ENCODE measurements around the gene SLC13A5. TPM values are rescaled to one million over a fixed set of nuclear protein-coding genes. Genes with fewer than 3 reads are reported as not detected.

The SLC13A5 gene
- total RNA-seq, 1 experiment from 2014 or later: not detected

DNA sequence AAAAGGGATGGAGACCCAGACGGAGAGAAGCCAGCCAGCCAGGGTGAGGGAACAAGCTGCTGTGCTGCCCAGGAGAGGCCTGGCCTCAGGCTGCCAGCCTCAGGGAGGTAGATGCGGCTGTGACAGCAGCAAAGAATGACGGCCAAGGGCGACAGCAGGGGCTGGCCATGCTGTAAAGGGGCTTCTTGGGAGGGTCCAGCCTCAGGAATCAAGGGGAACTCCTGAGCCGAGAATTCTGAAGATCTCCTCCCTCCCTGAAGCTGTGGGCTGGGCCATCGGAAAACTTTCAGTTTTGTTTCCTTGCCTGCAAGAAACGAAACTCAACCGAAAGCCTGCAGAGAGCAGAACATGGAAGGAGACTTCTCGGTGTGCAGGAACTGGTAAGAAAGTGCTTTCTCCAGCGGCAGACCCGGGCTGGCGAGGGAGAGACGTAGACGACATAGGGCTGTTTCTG is 42.6 kb upstream of the SLC13A5 start, which contains the start of gene XAF1:
XAF1 (plus strand) TSS at position 316 of the 454 bp plus-strand sequence; CDS start at position 349, 33 bp downstream.
- Mint-ChIP-seq H3K36me3 (ENCODE audit: insufficient read depth, unreplicated experiment) (no peaks in the 10 kb centered on the region), H3K9me3 (ENCODE audit: unreplicated experiment) (no peaks in the 10 kb centered on the region), H3K27me3 (ENCODE audit: insufficient read depth, unreplicated experiment) (no peaks in the 10 kb centered on the region), H3K4me3 (ENCODE audit: unreplicated experiment) (no peak within 1 kb of the TSS), H3K4me1 (ENCODE audit: insufficient read depth, unreplicated experiment) (peaks cover 15% of the 10 kb centered on the region), H3K27ac (ENCODE audit: low read depth, unreplicated experiment) (no peak within 1 kb of the TSS)
- DNase-seq (ENCODE audit: unreplicated experiment): no peak
- intact Hi-C loops (cut with micrococcal nuclease): no loop called here
- TF ChIP-seq, protein P1, sequence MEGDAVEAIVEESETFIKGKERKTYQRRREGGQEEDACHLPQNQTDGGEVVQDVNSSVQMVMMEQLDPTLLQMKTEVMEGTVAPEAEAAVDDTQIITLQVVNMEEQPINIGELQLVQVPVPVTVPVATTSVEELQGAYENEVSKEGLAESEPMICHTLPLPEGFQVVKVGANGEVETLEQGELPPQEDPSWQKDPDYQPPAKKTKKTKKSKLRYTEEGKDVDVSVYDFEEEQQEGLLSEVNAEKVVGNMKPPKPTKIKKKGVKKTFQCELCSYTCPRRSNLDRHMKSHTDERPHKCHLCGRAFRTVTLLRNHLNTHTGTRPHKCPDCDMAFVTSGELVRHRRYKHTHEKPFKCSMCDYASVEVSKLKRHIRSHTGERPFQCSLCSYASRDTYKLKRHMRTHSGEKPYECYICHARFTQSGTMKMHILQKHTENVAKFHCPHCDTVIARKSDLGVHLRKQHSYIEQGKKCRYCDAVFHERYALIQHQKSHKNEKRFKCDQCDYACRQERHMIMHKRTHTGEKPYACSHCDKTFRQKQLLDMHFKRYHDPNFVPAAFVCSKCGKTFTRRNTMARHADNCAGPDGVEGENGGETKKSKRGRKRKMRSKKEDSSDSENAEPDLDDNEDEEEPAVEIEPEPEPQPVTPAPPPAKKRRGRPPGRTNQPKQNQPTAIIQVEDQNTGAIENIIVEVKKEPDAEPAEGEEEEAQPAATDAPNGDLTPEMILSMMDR (IDR thresholded peaks at IDR 0.05; ENCODE audit: unreplicated experiment): no peak
- ChIA-PET POLR2A (no interaction called here), CTCF (interaction anchor here (0.6 kb wide), 1 partner anchor 1498 kb away, joined by 3 read pairs; no protein-coding TSS in a partner anchor)
- no TSS peak for BruUV-seq (replicated peaks)

DNA sequence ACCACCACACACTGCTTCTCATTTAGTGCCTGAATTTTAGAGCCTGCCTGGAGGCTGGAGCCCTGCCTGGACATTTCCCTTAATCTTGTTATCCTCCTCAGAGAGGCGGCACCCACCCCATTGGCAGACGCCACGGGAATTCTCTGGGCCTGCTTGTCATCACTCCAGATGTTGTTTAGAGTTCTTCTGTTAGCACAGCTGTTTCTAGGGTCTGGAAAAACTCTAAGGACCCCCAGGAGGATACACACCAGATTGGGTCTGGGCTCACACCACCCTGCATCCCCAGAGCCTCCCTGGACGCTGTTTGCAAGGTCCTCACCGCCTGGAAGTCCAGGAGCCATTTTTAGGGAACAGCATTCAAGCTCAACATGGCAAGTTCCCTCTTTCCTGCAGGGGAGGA is 42.1 kb upstream of the SLC13A5 start:
- H3K36me3 Mint-ChIP-seq (ENCODE audit: insufficient read depth, unreplicated experiment): no peaks in the 10 kb centered on the region
- no peak overlapping the region for H3K4me3 Mint-ChIP-seq (ENCODE audit: unreplicated experiment)
- BruUV-seq (replicated peaks): no TSS peak
- intact Hi-C loops (cut with micrococcal nuclease): no loop called here
- TF ChIP-seq, protein P1 (IDR thresholded peaks at IDR 0.05; ENCODE audit: unreplicated experiment): no peak
- DNase-seq (ENCODE audit: unreplicated experiment): no peak
- ChIA-PET CTCF (interaction anchor here (0.6 kb wide), 1 partner anchor 1498 kb away, joined by 3 read pairs; no protein-coding TSS in a partner anchor), POLR2A (no interaction called here)
- no peaks in the 10 kb centered on the region for H3K27me3 Mint-ChIP-seq (ENCODE audit: insufficient read depth, unreplicated experiment)
- H3K27ac Mint-ChIP-seq (ENCODE audit: low read depth, unreplicated experiment): no peak overlapping the region
- H3K4me1 Mint-ChIP-seq (ENCODE audit: insufficient read depth, unreplicated experiment): peaks cover 15% of the 10 kb centered on the region
- H3K9me3 Mint-ChIP-seq (ENCODE audit: unreplicated experiment): no peaks in the 10 kb centered on the region

- Mint-ChIP-seq H3K9me3 (ENCODE audit: unreplicated experiment) (no peaks in the 10 kb centered on the region), H3K4me1 (ENCODE audit: insufficient read depth, unreplicated experiment) (peaks cover 15% of the 10 kb centered on the region), H3K4me3 (ENCODE audit: unreplicated experiment) (no peak overlapping the region), H3K27ac (ENCODE audit: low read depth, unreplicated experiment) (peak overlapping the region; percentile 89), H3K36me3 (ENCODE audit: insufficient read depth, unreplicated experiment) (no peaks in the 10 kb centered on the region), H3K27me3 (ENCODE audit: insufficient read depth, unreplicated experiment) (no peaks in the 10 kb centered on the region)
- no TSS peak for BruUV-seq (replicated peaks)
- intact Hi-C loops (cut with micrococcal nuclease): no loop called here
- TF ChIP-seq, protein P1 (IDR thresholded peaks at IDR 0.05; ENCODE audit: unreplicated experiment): no peak
- CTCF ChIA-PET: interaction anchor here (0.7 kb wide), 1 partner anchor 31 kb away, joined by 3 read pairs; no protein-coding TSS in a partner anchor
- POLR2A ChIA-PET: interaction anchor here (0.5 to 0.6 kb wide), 2 partner anchors 54 to 168 kb away, joined by 3 to 4 read pairs; no protein-coding TSS in a partner anchor
- no peak for DNase-seq (ENCODE audit: unreplicated experiment)
Measured at GRCh38 chr17:6753546-6753945, 40.4 kb upstream of the SLC13A5 start.

GRCh38 chr17:6753006-6753445 is 39.9 kb upstream of the SLC13A5 start:
- Mint-ChIP-seq H3K4me1 (ENCODE audit: insufficient read depth, unreplicated experiment) (peaks cover 15% of the 10 kb centered on the region), H3K4me3 (ENCODE audit: unreplicated experiment) (no peak overlapping the region), H3K27ac (ENCODE audit: low read depth, unreplicated experiment) (peak overlapping the region; percentile 89), H3K9me3 (ENCODE audit: unreplicated experiment) (no peaks in the 10 kb centered on the region), H3K36me3 (ENCODE audit: insufficient read depth, unreplicated experiment) (no peaks in the 10 kb centered on the region), H3K27me3 (ENCODE audit: insufficient read depth, unreplicated experiment) (no peaks in the 10 kb centered on the region)
- peak; percentile 71 for DNase-seq (ENCODE audit: unreplicated experiment)
- ChIA-PET POLR2A (interaction anchor here (0.5 to 0.6 kb wide), 2 partner anchors 55 to 168 kb away, joined by 3 to 4 read pairs; no protein-coding TSS in a partner anchor), CTCF (interaction anchor here (0.7 kb wide), 1 partner anchor 32 kb away, joined by 3 read pairs; no protein-coding TSS in a partner anchor)
- intact Hi-C loops (cut with micrococcal nuclease): no loop called here
- no TSS peak for BruUV-seq (replicated peaks)
- TF ChIP-seq, protein P1 (IDR thresholded peaks at IDR 0.05; ENCODE audit: unreplicated experiment): no peak

All from MCF 10A (cell line).